WI38 (cell line): ENCODE results near the gene SPRR2G.
"Not testable (repeated sequence)": the region's sequence is repeated elsewhere in the genome, so short reads cannot be mapped to it uniquely, and the experiment has no call there.

ENCODE experiments used
- H3K4me3 ChIP-seq: 2 replicates; pipeline ENCODE4 v1.5.1; 2011; ENCODE audit warnings: low read depth, mild to moderate bottlenecking, control low read depth, low read length
- CTCF ChIP-seq: IDR thresholded peaks from 2 replicates; pipeline ENCODE4 v1.5.1; 2012; ENCODE audit warnings: low read depth, mild to moderate bottlenecking, control low read depth, low read length

The SPRR2G gene

DNA sequence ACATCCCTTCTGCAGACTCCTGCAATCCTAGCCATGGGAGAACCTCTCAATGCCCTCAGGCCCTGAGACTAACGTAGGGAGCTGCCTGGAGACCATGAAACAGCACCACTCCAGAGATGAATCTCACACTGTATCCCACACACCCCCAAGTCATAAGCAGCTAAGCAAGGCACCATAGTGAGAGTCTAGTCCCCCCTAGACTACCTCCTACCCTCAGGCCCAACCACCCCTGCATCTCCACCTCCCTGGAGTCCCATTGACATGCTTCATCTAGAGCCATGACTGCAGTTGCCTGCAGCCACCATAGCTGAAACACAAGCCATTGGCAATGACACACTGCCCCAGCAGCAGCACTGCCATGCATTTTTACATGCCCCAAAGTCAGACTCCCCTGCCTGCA is 17.4 kb downstream of the SPRR2G start:
- TF ChIP-seq CTCF, result no peak
- H3K4me3 ChIP-seq, result no peak overlapping the region

GRCh38 chr1:153128688-153129087 is 22.0 kb downstream of the SPRR2G start:
- not testable (repeated sequence) for H3K4me3 ChIP-seq

DNA sequence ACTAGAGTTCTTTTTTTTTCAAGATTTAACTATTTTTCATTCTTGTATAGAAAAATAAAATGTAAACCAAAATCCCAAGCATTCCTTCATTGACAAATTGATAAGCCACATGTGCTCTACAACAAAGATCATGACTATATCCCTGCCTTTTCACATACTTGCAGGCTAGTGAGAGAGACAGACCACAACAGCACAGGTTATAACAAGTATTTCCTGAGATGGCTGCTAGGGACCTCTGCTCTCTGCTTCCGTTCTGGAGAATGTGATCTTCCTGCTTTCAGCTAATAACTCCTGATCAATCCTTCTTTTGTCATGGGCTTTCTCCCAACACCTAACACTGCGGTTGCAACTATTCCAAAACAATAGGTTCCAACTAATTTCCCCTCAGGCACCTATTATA is 23.4 kb downstream of the SPRR2G start:
- TF ChIP-seq CTCF, result no peak
- H3K4me3 ChIP-seq, result no peak overlapping the region

GRCh38 chr1:153125536-153125935 is 25.2 kb downstream of the SPRR2G start:
- no peak overlapping the region for H3K4me3 ChIP-seq
- no peak for TF ChIP-seq CTCF

GRCh38 chr1:153123793-153124192 is 26.9 kb downstream of the SPRR2G start:
- not testable (repeated sequence) for H3K4me3 ChIP-seq

GRCh38 chr1:153122831-153123421 is 27.8 kb downstream of the SPRR2G start:
- no peak overlapping the region for H3K4me3 ChIP-seq
- TF ChIP-seq CTCF, result no peak

GRCh38 chr1:153120945-153121344 is 29.7 kb downstream of the SPRR2G start:
- TF ChIP-seq CTCF, result no peak
- no peak overlapping the region for H3K4me3 ChIP-seq

DNA sequence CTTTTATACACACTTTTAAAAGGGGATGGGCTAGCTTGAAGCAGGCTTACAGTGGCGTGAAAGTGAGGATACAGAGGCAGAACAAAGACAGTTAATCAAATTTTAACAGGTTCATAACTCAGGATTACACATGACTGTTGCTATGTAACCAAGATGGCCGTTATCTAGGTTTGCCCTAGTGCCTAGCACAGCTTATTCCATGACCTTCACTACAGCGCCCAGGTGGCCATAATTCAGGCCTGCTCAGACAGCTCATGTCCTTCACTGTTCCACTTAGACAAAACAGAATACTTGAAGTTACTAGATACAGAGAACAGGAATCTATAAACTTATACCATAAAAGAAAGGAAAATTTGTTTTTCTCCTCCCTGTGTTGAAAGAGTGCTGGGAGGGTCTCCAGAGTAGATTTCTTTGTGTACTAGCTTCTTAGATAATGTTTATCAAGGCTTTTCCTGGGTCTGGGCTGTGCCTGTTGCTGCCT is 31.2 kb downstream of the SPRR2G start:
- TF ChIP-seq CTCF, result no peak
- no peak overlapping the region for H3K4me3 ChIP-seq

- not testable (repeated sequence) for H3K4me3 ChIP-seq
Observed at GRCh38 chr1:153115264-153115663, 35.4 kb downstream of the SPRR2G start.
